Fibroblast of upper back skin (primary cell): Measurements from ENCODE around the gene NR0B1.

Experiments
- DNase-seq: peaks from one replicate; pipeline ENCODE4 v3.0.0-alpha.2; 2013

Gene NR0B1, protein sequence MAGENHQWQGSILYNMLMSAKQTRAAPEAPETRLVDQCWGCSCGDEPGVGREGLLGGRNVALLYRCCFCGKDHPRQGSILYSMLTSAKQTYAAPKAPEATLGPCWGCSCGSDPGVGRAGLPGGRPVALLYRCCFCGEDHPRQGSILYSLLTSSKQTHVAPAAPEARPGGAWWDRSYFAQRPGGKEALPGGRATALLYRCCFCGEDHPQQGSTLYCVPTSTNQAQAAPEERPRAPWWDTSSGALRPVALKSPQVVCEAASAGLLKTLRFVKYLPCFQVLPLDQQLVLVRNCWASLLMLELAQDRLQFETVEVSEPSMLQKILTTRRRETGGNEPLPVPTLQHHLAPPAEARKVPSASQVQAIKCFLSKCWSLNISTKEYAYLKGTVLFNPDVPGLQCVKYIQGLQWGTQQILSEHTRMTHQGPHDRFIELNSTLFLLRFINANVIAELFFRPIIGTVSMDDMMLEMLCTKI

DNA sequence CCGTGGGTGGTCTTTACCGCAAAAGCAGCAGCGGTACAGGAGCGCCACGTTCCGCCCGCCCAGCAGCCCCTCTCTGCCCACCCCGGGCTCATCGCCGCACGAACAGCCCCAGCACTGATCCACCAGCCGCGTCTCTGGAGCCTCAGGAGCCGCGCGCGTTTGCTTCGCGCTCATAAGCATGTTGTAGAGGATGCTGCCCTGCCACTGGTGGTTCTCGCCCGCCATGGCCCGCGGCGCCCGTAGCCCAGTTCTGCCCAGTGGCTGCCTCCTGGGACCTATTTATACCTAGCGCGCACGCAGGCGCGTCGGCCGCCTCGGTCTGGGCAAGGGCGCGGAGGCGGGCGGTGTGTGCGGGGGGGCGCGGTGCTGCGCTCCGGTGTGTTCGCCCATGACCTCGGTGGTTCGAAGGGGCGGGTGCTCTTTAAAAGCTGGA is at the start of gene NR0B1:
TSS of gene NR0B1 (minus strand) at position 252 of the 433 bp plus-strand sequence. CDS start at position 225, 27 bp downstream.
- no peak for DNase-seq

DNA sequence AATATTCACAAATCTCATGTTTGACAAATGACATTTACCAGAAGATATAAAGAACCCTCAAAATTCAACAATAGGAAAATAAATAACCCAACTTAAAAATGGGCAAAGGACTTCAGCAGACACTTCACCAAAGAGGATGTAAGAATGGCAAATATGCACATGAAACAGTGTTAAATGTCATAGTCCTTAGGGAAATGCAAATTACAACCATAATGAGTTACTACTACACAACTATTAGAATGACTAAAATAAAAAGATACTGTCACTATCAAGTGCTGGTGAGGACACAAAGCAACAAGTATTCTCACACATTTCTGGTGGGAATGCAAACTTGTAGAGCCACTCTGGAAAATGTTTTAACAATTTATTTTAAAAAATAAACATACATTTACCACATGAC is 40.8 kb upstream of the NR0B1 start:
- DNase-seq = no peak

DNA sequence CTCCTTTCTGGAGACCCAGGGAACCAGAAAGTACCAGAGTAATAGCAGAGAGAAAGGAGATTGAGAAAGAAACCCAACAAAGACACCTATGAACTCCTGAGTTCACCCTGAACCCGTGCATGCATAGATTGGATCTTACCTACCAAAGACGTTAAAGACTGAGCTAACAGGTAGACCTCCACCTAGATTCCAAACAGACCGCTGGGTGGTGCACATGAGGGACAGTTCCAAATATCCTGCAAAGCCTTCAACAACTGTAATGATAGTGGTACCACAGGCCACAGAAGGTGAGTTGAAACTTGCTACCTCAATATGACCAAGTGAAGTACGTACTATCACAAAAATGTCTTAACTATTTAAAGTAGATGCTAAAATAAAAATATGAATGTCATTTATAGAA is 34.0 kb upstream of the NR0B1 start:
- no peak for DNase-seq

DNA sequence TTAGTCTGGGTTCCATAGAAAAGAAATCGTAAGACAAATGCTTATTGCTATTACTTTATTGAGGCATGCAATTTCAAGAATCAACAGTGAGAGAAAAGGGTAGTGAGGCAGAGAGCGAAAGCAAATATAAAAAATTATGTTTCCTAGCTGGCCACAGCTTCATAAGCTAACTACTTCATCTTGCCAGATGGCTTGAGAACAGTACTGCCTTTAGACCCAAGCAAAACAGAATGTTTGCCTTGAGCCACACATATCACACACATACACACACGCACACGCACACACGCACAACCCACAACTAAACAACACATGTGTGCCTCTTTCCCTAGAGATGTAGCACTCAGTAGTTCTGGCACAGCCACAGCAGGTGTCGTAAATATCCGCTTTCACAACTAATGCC is 31.6 kb upstream of the NR0B1 start:
- DNase-seq = no peak

DNA sequence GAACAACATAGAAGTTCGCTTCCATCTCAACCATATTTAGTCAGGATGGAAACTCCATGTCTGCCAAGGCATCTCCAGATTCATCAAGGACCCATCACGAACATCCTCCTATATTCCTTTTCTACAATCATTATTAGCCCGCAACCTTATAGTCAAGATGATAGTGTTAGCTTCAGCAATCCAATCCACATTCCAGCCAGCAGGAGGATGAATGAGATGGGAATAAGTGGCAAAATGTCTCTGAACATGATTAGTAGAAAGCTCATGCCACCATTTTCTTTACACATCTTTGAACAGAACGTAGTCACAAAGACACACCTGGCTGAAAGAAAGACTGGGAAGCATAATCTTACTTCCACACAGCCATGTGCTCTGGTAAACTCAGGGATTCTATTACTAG is 18.6 kb upstream of the NR0B1 start:
- DNase-seq = no peak

DNA sequence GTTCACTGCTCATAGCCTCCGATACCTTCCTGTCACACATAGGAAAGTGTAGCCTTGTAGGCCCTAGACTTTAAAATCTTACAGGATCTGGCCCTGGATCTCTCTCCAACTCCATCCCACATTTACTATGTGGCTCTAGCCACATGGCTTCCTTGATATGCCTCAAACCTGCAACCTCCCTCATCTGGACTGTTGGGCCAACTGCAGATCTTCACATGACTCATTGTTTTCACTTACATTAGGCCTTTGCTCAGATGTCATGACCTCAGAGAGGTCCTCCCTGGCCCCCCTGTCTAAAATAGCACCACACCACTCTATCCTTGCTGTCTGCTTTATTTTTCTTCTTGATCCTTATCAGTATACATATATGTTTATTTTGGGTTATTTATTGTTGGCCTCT is 8.1 kb upstream of the NR0B1 start:
- DNase-seq = no peak

DNA sequence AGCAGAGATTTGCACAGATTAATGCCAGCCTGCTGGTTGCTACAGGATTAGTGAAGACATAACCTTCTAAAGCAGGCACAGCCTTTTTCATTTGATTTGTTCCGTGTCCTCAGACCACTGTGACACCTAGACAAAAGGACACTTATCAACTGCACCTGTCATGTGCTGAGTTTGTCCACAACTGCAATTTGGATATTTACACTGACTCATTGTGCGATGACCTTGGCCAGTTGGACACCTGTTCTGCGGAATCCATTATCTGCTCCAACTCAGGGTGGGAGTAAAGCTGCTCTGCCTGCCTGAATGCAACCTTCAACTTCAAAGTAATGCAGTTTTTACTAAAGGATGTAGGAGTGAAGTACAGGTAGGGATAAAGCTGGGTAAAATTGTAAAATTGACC is 4.1 kb upstream of the NR0B1 start:
- no peak for DNase-seq

DNA sequence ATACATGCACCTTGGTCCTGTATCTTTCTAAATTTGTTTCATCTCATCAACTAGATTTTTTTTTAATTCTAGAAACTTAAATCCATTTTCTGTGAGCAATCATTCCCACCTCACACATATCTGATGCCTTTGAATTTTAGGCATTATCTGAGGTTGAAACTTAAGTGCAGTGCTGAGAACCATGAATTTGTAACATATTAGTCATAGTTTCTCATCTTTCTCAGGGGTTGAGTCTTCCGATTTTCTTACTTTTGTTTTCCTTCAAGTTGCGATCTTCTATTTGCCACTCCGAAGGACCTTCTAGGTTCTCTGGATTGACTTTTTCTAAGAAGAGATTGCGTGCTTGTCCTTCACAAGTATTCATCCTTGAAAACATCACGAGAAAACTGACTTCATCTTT is 3.7 kb upstream of the NR0B1 start:
- DNase-seq = no peak

DNA sequence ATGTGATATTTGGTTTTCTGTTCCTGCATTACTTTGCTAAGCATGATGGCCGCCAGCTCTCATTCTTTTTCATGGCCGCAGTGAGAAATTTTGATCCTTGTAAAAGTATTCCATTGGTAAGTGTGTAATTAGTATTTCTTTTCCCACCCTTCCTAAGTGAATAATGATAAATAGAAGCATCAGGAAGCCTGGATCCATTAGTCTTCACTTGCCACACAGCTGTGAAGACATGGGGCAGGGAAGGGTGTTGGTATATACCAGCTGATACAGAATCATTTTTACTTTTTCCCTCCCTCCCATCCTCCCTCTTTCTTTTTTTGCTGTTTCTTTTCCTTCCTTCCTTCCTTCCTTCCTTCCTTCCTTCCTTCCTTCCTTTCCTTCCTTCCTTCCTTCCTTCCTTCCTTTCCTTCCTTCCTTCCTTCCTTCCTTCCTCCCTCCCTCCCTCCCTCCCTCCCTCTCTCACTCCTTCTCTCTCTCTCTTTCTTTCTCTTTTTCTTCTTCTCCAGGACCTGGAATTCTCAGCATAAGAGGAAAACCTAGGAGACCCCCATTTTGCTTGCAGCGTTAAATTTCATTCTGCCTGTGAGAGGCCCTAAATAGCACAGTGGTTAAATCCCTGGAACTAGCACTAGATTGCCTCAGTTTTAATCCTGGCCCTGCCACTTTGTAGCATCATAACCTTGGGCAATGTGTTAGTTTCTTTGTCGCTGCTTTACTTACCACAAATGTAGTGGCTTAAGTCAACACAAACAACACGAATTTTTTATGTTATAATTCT is 1.4 kb upstream of the NR0B1 start:
- no peak for DNase-seq

DNA sequence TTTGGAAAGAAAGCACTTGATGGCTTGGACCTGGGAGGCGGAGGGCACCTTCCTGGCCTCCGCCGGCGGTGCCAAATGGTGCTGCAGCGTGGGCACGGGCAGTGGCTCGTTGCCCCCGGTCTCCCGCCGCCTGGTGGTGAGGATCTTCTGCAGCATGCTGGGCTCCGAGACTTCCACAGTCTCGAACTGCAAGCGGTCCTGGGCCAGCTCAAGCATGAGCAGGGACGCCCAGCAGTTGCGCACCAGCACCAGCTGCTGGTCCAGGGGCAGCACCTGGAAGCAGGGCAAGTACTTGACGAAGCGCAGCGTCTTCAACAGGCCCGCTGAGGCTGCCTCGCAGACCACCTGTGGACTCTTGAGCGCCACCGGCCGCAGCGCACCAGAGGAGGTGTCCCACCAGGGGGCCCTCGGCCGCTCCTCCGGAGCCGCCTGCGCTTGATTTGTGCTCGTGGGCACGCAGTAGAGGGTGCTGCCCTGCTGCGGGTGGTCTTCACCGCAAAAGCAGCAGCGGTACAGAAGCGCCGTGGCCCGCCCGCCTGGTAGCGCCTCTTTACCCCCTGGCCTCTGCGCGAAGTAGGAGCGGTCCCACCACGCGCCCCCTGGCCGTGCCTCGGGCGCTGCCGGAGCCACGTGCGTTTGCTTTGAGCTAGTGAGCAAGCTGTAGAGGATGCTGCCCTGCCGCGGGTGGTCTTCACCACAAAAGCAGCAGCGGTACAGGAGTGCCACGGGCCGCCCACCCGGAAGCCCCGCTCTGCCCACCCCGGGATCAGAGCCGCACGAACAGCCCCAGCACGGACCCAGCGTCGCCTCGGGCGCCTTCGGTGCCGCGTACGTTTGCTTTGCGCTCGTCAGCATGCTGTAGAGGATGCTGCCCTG is 689 bp downstream of the NR0B1 start:
- DNase-seq = no peak

DNA sequence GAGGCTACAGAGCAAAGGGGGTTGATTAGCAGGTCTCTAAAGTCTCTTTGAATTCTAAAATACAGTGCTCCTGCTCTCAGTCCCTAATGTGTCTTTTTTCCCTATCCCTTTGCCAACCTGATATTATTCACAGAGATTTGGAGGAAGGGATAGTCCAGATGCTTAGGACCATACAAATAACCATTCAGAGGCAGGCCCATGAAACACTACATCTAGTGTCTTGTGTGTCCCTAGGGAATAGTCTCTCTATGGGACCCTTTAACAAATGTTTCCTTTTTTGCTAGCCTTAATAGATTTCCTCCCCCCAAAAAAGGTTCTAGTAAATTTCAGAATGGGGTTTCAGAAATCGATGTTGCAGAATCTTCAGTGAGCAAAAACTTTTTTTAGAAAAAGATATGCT is 1.7 kb downstream of the NR0B1 start:
- DNase-seq = no peak

DNA sequence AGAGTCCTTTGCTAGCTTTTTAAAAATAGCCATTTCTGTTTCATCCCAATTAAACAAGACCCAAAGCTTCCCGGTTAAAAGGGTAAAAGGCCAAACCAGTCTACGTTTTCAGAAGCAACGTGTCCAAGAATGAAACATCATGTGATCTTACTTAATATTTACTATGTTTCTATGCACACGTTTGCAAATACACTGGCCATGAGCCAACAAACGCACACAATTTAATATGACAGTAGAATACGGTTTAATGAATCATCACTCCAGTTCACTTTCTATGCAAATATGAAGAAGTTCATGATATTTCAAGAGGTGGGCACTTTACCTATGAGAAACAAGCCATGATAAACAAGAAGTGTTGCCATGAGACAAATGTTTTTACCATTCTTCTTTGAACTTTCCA is 4.3 kb downstream of the NR0B1 start:
- DNase-seq = no peak

DNA sequence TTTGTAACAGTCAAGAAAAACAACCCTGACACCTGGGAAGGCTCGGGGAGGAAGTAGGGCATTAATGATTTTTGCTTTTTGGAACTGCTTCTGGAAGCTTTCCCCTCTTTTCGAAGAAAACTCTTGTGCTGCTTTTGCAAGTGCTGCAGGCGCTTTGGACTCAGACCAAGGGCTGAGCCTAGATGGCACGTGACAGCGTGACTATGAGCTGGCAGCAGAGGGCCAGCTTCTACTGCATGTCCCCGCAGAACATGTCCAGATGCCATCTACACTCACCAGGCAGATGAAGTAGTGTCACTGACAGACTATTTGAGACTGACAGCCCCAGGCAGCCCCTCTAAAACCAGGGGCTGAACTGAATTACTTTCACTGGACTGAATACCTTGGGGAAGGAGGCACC is 6.2 kb downstream of the NR0B1 start:
- DNase-seq = no peak

DNA sequence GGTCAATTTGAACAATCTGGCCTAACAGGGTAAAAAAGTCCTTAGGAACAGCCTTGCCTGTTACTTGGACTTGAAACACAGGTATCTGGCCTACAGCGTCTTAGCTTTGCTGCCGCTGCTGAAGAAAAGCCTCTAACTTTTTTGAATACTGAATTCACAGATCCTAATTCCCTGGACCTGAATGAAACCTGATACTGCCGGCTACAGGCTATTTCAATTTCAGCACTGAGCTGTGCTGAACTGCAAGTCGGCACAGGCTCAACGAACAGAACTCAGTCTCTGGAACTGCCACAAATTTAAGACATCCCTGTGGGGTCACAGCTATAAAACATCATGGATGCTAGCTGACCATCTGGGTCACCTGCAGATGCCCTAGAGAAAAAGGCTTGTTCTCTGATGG is 7.2 kb downstream of the NR0B1 start:
- peak; percentile 21 for DNase-seq

DNA sequence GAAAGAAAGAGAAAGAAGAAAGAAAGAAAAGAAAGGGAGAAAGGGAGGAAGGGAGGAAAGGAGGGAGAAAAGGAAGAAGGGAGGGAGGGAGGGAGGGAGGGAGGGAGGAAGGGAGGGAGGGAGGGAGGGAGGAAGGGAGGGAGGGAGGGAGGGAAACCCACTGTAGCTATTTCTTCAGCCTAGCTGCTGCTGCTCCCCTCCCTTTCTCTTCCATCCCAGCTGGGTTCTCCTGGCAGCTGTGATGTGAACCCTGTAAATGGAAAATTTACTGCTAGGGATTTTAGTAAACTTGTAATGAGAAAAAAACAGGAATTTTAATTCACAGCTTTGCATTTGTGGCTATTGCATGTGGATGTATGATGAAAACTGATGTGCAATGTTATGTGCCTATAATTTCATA is 8.0 kb downstream of the NR0B1 start:
- no peak for DNase-seq

DNA sequence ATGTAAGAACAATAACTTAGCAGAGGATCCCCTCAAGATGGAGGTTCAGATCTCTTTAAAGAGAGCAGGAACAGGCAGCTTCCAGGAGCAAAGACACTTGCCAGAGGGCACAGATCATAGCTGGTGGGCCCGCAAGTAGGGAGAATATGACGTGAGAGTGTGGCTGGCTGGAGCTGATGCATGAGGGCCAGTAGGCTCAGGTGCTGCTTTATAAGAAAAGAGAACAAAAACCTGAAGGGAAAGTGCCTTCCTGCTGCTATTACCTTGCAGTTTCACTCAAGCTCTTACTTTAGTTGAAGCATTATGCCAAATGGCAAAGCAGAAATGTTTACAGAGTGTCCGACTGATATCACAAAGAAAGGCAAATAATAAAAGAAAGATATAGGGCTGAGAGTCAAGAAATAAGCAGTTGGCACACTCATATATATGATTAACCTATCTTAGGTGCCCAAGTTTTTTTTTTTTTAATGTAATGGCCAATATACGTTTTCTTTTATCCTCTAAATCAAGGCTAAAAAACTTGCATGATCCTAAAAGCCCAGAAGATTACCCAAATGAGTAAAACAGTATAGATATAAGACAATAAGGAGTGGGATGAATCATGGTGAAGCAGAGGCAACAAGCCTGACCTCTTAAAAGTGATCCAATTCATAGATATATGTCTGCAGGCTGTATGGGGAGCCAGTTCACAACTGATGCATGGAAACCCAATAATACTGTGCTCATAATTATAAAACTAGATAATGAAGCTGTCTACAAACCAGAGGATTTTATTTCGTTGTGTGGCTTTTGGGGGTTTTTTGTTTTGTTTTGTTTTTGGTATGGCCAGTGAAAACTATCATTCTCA is 12.6 kb downstream of the NR0B1 start:
- DNase-seq = no peak

DNA sequence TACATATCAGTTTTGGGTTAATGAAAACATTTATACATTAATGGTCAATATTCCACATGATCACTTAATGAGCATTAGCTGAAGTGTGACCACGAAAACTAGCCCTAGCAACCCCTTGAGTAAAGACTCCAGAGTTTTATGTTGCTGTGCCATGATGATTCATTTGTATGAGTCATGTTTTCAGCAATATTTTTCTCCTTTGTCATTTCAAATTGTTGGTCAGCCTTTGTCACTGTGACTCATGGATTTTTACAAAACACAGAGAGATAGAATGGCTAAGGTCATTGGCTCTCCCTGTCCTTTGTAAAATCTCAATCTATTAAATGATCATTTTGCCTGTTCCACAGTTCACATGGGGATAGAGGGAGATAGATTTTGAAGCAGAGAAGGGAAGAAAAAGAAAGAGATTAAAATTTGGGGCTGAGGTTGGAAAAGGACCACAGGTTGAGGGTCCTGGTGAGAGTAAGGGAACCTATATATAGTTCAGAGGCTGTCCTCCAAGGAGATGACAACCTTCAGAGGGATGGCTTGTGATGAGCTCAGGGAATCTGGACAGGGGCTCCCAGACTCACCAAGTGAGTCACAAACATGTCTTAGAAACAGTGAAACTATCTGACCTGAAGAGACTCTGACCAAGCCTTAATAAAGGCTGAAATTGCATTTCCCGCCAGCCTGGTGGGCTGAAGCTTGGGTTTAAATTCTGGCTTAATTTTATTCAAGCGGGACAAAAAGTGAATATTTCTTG is 25.6 kb downstream of the NR0B1 start:
- peak; percentile 82 for DNase-seq

DNA sequence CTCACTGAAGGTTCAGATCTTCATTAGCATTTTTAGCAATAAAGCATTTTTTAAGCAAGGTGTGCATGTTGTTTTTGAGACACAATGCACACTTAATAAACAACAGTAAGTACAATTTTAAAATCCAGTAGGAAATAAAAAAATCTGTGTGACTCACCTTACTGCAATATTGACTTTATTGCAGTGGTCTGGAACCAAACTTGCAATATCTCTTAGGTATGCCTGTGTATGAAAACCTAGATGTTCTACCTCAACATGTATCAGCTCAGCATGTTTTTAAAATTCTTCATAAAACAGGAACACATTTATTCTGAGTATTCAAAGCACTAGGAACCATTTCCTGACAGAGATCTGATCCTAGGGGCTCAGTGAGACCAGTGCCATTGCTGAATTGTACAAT is 26.7 kb downstream of the NR0B1 start:
- peak; percentile 3 for DNase-seq

DNA sequence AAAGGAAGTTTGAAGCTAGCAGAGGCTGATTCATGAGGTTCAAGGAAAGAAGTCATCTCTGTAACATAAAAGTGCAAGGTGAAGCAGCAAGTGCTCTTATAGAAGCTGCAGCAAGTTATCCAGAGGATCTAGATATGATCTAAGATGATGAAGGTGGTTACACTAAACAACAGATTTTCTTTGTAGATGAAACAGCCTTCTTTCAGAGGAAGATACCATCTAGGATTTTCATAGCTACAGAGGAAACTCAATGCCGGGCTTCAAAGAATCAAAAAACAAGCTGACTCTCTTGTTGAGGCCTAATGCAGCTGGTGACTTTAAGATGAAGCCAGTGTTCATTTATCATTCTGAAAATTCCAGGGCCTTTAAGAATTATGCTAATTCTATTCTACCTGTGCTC is 28.8 kb downstream of the NR0B1 start:
- no peak for DNase-seq

DNA sequence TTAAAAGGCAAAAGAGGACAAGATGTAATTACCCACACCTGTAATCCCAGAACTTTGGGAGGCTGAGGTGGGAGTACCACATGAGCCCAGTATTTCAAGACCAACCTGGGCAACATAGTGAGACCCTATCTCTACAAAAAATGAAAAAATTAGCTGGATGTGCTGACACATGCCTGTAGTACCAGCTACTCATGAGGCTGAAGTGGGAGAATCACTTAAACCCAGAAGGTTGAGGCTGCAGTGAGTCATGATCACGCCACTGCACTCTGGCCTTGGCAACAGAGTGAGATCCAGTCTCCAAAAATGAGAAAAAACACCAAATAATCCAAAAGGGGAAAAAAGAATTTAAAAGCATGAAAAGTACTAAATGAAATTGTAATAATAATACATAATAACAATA is 30.8 kb downstream of the NR0B1 start:
- DNase-seq = no peak

DNA sequence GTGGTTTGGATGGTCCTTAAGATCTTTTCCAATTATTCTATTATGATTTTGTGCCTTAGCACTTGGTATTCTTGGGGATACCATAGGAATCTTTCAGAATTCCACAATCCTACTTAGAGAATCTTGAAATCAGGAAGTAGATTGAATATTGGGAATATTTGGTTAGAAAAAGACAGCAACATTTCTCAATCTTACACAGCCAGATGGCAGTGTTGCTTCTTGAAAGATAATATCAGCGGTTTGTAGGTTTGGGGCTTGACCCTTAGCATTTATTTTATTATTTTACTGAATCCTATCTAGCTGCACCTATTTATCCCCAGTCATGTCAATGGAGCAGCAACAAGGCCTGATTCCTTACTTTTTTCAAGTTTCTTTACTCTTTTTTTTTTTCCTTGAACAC is 33.7 kb downstream of the NR0B1 start:
- DNase-seq = peak; percentile 11

DNA sequence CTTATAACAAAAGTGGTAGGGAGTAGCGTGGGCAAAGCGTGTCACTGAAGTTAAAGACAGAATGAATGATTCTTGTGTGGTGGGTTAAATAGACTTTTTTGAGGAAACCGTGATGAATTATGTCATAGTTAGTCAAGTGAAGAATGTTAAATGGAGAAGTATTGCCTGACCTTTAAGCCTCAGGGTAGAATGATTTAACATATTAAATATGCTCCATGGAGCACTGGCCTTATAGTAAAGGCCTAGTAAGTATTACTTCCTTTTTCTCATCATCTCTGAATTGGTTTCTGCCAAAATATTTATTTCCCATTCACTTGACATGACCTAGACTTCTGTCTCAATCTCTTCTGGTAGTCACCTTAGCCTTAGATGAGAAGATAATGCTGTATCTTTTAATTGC is 38.6 kb downstream of the NR0B1 start:
- no peak for DNase-seq
